Myometrial cell (primary cell): ENCODE data around the gene INO80C. TPM values are rescaled to one million over a fixed set of nuclear protein-coding genes. Genes with fewer than 3 reads are reported as not detected.

Source experiments
- total RNA-seq: library from RNA; depleted of rRNA; stranded (reverse); fragments of >200 nt; gene quantifications from 2 replicates; pipeline ENCODE4 v1.2.3, GENCODE V29; 2015

Gene INO80C, protein sequence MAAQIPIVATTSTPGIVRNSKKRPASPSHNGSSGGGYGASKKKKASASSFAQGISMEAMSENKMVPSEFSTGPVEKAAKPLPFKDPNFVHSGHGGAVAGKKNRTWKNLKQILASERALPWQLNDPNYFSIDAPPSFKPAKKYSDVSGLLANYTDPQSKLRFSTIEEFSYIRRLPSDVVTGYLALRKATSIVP
- 7.2 and 12.4 TPM in 2 replicates for total RNA-seq

DNA sequence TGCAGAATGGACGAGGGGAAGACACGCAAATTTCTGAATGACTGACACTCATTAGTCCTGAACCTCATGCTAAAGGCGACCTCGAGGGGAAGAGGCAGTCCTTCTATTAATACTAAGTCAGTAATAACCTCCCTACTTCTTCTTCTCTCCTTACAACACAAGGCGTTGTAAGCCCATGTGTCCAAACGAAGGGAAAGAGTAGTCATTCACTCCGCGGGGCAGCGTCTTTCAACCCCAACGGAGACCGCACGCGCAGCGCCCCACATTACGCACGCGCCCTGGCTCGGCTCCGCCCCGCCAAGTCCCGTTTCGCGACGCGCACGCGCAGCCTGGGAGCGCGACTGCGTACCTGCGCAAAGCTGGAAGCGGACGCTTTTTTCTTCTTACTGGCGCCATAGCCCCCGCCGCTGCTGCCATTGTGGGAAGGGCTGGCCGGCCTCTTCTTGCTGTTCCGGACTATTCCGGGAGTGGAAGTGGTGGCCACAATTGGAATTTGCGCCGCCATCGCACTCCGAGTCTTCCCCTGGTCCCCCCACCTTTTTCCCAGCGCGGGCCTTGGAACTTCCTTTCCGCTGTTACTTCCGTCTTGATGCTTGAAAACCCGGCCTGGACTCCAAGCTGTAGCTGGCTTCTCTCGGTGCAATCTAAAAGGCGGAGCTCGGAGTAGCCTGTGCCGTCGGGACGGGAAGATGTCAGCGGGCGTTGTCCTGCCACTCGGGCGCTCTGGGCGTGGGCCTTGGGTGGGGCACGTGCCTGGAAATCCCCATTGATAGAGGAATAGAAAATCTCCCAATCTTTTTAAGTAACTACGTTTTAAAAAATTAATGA lies at the start of gene INO80C:
Gene INO80C, minus strand, starts transcription at position 591 of the 828 bp plus-strand sequence. Its CDS starts 86 bp downstream, at position 505.

Other genes with a start within 250 kb of the INO80C start
- gene ZSCAN30, start 207.7 kb downstream of the INO80C start, total RNA-seq = 7.5 and 13.1 TPM in 2 replicates
- 16.1 and 21.4 TPM in 2 replicates for gene ZNF24, start 153.5 kb downstream of the INO80C start, total RNA-seq
- 0.89 TPM in 1 of 2 replicates, not detected in the other for gene ZNF396, start 120.6 kb downstream of the INO80C start, total RNA-seq
- gene GALNT1, start 83.8 kb upstream of the INO80C start, total RNA-seq = 43.5 and 60.3 TPM in 2 replicates